ENCODE data around the gene DUSP22.

Gene DUSP22

DNA sequence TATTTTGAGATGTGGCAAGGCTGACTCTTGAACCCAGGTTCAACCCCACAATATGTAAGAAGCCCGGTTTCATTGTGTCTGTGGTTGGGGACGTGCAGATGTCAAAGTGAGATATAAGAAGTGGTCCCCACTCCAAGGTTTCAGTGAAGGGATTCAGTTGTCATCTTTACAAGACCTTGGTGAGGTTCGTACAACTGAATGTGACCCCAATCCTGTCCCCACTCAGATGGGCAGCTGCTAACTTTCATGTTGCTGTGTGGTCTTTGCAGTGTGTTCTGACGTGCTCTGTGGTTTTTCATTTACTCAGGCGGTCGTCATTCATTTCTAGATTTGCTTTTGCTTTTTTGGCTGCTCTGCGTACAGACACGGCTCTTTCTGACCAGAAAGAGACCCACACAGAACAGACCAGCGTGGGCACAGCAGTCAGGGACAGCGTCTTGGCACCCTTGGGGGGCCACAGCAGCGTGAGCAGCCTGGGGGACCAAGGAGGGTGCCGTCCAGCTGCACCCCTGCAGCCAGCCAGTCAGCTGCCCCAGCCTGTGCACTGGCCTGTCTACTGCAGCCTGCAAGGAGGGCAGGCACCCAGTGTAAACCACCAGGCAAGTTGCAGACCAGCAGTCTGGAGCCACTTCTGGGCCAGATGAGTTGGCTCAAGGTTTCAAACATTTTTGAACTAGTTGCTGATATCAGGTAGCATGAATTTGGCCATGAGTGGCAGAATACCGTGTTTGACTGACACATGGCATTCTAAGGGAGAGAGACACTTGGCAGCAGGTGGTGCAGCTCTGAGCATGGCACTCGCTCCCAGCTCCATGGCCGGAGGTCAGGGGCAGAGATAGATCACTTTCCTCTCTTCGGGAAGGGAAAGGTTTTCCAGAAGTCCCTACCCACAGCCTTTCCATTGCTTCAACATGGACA, 49.9 kb downstream of the DUSP22 start:
- no peak for DNase-seq

GRCh38 chr6:342832-343179, 50.5 kb downstream of the DUSP22 start:
- DNase-seq = no peak

DNA sequence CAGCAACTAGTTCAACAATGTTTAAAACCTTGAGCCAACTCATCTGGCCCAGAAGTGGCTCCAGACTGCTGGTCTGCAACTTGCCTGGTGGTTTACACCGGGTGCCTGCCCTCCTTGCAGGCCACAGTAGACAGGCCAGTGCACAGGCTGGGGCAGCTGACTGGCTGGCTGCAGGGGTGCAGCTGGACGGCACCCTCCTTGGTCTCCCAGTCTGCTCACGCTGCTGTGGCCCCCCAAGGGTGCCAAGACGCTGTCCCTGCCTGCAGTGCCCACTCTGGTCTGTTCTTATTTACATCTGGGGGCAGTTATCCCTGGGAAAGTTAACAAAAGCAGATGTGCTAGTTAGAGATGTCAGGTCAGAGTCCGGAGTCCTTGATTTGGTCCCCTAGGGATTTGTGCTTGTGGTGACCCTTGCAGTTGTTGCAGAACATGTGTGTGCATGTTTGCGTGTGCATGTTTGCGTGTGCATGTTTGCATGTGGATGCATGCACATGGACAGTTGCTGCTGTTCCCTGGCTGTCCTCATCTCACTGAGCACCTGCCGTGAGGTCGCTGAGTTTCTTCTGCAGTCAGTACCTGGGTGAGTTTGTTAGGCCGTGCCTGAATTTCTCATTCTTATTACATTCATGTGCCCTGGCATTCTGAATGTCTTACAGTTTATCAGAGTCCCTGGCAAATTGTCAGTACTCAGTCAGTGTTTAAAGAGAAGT, 51.1 kb downstream of the DUSP22 start:
- no peak for DNase-seq

GRCh38 chr6:343960-344815, 51.9 kb downstream of the DUSP22 start:
- DNase-seq = no peak

- no peak for DNase-seq
Measured at GRCh38 chr6:344816-345340, 52.6 kb downstream of the DUSP22 start.

GRCh38 chr6:345747-346385, 53.6 kb downstream of the DUSP22 start:
- DNase-seq = no peak

GRCh38 chr6:346386-347030, 54.2 kb downstream of the DUSP22 start:
- no peak for DNase-seq

GRCh38 chr6:347232-347631, 54.9 kb downstream of the DUSP22 start:
- DNase-seq = no peak

DNA sequence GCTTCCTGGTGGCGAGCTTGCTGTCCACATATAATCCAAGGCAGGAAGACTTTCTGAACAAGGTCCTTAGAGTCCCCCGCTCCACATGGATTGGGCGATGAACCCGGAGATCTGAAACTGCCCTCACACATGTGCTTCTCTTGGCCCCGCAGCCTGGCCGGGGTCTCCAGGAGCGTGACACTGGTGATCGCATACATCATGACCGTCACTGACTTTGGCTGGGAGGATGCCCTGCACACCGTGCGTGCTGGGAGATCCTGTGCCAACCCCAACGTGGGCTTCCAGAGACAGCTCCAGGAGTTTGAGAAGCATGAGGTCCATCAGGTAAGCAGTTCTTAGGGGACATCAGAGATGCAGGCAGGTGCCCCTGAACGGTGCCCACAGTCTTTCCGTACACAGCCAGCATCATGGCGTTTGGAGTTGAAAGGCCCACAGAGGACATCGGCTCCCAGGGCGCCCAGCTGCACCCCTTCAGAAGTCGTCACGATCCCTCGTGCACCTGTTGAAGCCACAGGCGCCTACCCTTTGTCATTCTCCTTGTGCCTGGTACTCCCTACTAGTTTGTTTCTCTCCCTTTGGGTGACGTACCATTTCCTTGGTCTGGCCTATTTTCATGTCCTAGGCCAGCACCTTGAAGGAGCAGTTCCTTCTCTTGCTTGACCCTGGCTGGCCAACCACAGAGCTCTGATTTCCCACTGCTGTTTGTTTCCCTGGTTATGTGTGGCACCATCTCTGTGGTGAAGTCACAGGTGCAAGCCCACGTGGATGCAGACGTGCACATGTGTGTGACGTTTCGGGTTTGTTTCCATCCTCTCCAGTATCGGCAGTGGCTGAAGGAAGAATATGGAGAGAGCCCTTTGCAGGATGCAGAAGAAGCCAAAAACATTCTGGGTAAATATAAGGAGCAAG, 55.9 kb downstream of the DUSP22 start:
- DNase-seq = no peak

GRCh38 chr6:348860-349396, 56.6 kb downstream of the DUSP22 start:
- DNase-seq = no peak

- DNase-seq = no peak
Measured at GRCh38 chr6:349491-349921, 57.2 kb downstream of the DUSP22 start.

GRCh38 chr6:350371-350770, 58.1 kb downstream of the DUSP22 start:
- DNase-seq = no peak

GRCh38 chr6:351011-351866, 59.0 kb downstream of the DUSP22 start:
- no peak for DNase-seq

- no peak for DNase-seq
Measured at GRCh38 chr6:351867-352289, 59.6 kb downstream of the DUSP22 start.

GRCh38 chr6:352474-352873, 60.2 kb downstream of the DUSP22 start:
- DNase-seq = no peak

DNA sequence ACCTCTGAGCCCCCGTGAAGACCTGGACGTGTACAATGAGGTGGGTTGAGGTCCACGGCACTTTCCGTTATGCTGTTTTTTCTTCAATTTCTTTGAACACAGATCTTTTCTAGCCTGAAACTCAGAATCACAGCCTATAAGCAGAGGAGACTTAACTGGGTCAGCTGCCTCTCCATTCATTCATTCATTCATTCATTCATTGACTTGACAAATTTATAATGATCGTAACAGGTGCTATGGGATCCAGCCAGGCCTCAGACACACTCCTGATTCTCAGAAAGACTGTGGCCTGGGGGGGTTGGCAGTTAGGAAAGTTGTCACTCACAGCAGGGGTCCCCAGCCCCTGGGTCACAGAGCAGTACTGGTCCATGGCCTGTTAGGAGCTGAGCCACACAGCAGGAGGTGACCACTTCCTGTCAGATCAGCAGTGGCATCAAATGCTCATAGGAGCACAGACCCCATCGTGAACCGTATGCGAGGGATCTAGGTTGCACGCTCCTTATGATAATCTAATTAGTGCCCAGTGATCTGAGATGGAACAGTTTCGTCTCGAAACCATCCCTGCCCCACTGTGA, 60.7 kb downstream of the DUSP22 start:
- no peak for DNase-seq

DNA sequence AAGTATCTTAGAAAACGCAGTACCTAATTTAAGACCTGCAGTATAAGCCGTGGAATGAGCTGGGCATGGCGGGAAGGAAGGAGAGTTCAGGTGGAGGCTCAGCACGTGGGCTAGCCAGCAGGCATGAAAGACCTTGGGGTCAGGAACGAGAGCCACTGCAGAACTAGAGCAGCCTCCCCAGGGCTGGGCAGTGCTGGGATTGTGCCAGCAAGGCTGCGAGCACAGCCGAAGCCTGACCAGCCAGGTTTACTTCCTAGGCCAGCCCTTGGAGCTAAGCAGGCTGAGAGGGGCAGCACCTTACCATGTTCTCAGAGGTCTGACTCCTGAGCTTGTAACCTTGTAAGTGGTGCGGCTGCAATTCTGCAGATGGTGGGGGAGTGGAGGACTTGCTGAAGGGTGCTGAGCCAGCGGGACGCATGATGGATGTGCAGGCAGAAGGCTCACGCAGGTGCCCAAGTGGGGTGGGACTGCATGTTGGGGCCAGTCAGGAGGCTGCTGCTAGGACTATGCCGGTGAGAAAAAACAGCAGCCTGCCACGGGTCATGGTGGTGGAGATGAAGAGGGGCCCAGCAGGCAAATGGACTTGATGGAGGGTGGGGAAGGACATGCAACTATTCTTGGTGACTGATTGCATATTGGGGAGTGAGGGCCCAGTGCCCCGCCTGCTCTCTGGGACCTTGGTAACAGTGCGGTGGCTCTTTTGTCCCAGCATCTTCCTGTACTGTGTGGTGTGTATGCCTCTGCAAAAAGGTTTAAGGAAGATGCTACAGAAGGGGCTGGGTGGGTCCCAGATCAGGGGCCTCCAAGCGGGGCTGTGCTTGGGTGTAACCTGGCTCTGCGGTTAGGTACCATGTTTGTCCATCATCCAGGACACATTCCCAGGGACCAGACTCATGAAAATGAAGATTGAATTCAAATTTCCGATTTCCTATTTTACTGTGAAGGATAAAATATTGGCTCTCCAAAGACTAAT, 61.6 kb downstream of the DUSP22 start:
- DNase-seq = no peak
